T-helper 17 cell (primary cell): Measurements from ENCODE around the gene NELL1. TPM values are rescaled to one million over a fixed set of nuclear protein-coding genes. Genes with fewer than 3 reads are reported as not detected.

ENCODE experiments used
- ATAC-seq: fragments of 150-1000 bp; cut with Tn5 transposase; 2 replicates; pipeline ENCODE4 v1.10.0; 2021; ENCODE audit warnings: mild to moderate bottlenecking, moderate library complexity
- DNase-seq, 3 donors: peaks; one replicate each; pipeline versions ENCODE4 v3.0.0 to v3.0.0-alpha.2; 2020 to 2021
- H3K9me3 ChIP-seq: one replicate; pipeline ENCODE4 v1.7.0; 2013; ENCODE audit warnings: low read length, mild to moderate bottlenecking; ENCODE audit not compliant: control insufficient read depth, poor library complexity, severe bottlenecking
- H3K27ac Mint-ChIP-seq: one replicate; pipeline ENCODE4 v1.8.0; 2022; ENCODE audit warnings: mild to moderate bottlenecking, moderate library complexity, mixed read lengths
- H3K27me3 Mint-ChIP-seq: one replicate; pipeline ENCODE4 v1.8.0; 2022; ENCODE audit warnings: mixed read lengths
- H3K36me3 Mint-ChIP-seq: one replicate; pipeline ENCODE4 v1.8.0; 2022; ENCODE audit warnings: low read depth, mixed read lengths
- H3K4me1 Mint-ChIP-seq: one replicate; pipeline ENCODE4 v1.8.0; 2022; ENCODE audit warnings: mild to moderate bottlenecking, mixed read lengths
- H3K4me3 Mint-ChIP-seq: one replicate; pipeline ENCODE4 v1.8.0; 2022; ENCODE audit warnings: mild to moderate bottlenecking, moderate library complexity, mixed read lengths
- total RNA-seq, 4 donors: library from RNA in 2 of 4; stranded (reverse) in 2 of 4; gene quantifications; one replicate each; pipeline ENCODE4 v1.2.3 and lab custom pipeline; 2022 to 2026

The NELL1 gene
- total RNA-seq, 2 donors from 2014 or later, result not detected

- H3K9me3 ChIP-seq, result no peaks in the 10 kb centered on the region
- Mint-ChIP-seq H3K4me3 (no peak overlapping the region), H3K27me3 (peaks cover 83% of the 10 kb centered on the region), H3K36me3 (peaks cover 6% of the 10 kb centered on the region), H3K4me1 (peaks cover 6% of the 10 kb centered on the region), H3K27ac (no peak overlapping the region)
- no peak for ATAC-seq
- no peak for DNase-seq
Observed at GRCh38 chr11:20671856-20672546, 2.6 kb downstream of the NELL1 start.

- Mint-ChIP-seq H3K36me3 (peaks cover 6% of the 10 kb centered on the region), H3K4me1 (peaks cover 6% of the 10 kb centered on the region), H3K4me3 (no peak overlapping the region), H3K27ac (no peak overlapping the region), H3K27me3 (peaks cover 77% of the 10 kb centered on the region)
- no peaks in the 10 kb centered on the region for H3K9me3 ChIP-seq
- DNase-seq (no peak), ATAC-seq (no peak)
Observed at GRCh38 chr11:20672575-20672974, 3.2 kb downstream of the NELL1 start.

- H3K27me3 Mint-ChIP-seq, result peaks cover 47% of the 10 kb centered on the region
- H3K4me3 Mint-ChIP-seq, result no peak overlapping the region
- H3K36me3 Mint-ChIP-seq, result no peaks in the 10 kb centered on the region
- ATAC-seq, result no peak
- H3K4me1 Mint-ChIP-seq, result no peaks in the 10 kb centered on the region
- DNase-seq, result no peak
- no peaks in the 10 kb centered on the region for H3K9me3 ChIP-seq
- H3K27ac Mint-ChIP-seq, result no peak overlapping the region
Observed at GRCh38 chr11:20676658-20677057, 7.3 kb downstream of the NELL1 start.

- no peak overlapping the region for H3K4me3 Mint-ChIP-seq
- H3K9me3 ChIP-seq, result no peaks in the 10 kb centered on the region
- ATAC-seq, result no peak
- no peak overlapping the region for H3K27ac Mint-ChIP-seq
- no peaks in the 10 kb centered on the region for H3K27me3 Mint-ChIP-seq
- H3K36me3 Mint-ChIP-seq, result no peaks in the 10 kb centered on the region
- no peaks in the 10 kb centered on the region for H3K4me1 Mint-ChIP-seq
- no peak for DNase-seq
Observed at GRCh38 chr11:20688761-20689160, 19.4 kb downstream of the NELL1 start.

- no peak for ATAC-seq
- Mint-ChIP-seq H3K36me3 (no peaks in the 10 kb centered on the region), H3K27me3 (no peaks in the 10 kb centered on the region), H3K4me1 (no peaks in the 10 kb centered on the region), H3K4me3 (no peak overlapping the region), H3K27ac (no peak overlapping the region)
- DNase-seq, result no peak
- no peaks in the 10 kb centered on the region for H3K9me3 ChIP-seq
Observed at GRCh38 chr11:20707876-20708275, 38.5 kb downstream of the NELL1 start.

GRCh38 chr11:20712912-20713311 is 43.5 kb downstream of the NELL1 start:
- no peak for DNase-seq
- no peaks in the 10 kb centered on the region for H3K36me3 Mint-ChIP-seq

GRCh38 chr11:20715464-20715863 is 46.1 kb downstream of the NELL1 start:
- DNase-seq (no peak), ATAC-seq (no peak)
- Mint-ChIP-seq H3K36me3 (no peaks in the 10 kb centered on the region), H3K27me3 (no peaks in the 10 kb centered on the region), H3K4me3 (no peak overlapping the region), H3K4me1 (no peaks in the 10 kb centered on the region), H3K27ac (no peak overlapping the region)
- H3K9me3 ChIP-seq, result no peaks in the 10 kb centered on the region

More at GRCh38 chr11:20712912-20713311, 43.5 kb downstream of the NELL1 start:
- Mint-ChIP-seq H3K27ac (no peak overlapping the region), H3K27me3 (no peaks in the 10 kb centered on the region), H3K4me1 (no peaks in the 10 kb centered on the region), H3K4me3 (no peak overlapping the region)
- H3K9me3 ChIP-seq, result no peaks in the 10 kb centered on the region
- ATAC-seq, result no peak

GRCh38 chr11:20715931-20716330 is 46.5 kb downstream of the NELL1 start:
- no peak overlapping the region for H3K27ac Mint-ChIP-seq
- no peak for ATAC-seq
- H3K4me1 Mint-ChIP-seq, result no peaks in the 10 kb centered on the region
- no peak for DNase-seq
- no peaks in the 10 kb centered on the region for H3K36me3 Mint-ChIP-seq
- no peaks in the 10 kb centered on the region for H3K27me3 Mint-ChIP-seq
- H3K9me3 ChIP-seq, result no peaks in the 10 kb centered on the region
- no peak overlapping the region for H3K4me3 Mint-ChIP-seq

GRCh38 chr11:20719821-20720220 is 50.4 kb downstream of the NELL1 start:
- DNase-seq (no peak), ATAC-seq (no peak)
- no peaks in the 10 kb centered on the region for H3K27me3 Mint-ChIP-seq
- H3K36me3 Mint-ChIP-seq, result no peaks in the 10 kb centered on the region
- no peaks in the 10 kb centered on the region for H3K9me3 ChIP-seq
- no peaks in the 10 kb centered on the region for H3K4me1 Mint-ChIP-seq
- no peak overlapping the region for H3K4me3 Mint-ChIP-seq
- no peak overlapping the region for H3K27ac Mint-ChIP-seq

- H3K27me3 Mint-ChIP-seq, result no peaks in the 10 kb centered on the region
- no peaks in the 10 kb centered on the region for H3K4me1 Mint-ChIP-seq
- H3K4me3 Mint-ChIP-seq, result no peak overlapping the region
- no peaks in the 10 kb centered on the region for H3K9me3 ChIP-seq
- ATAC-seq (no peak), DNase-seq (no peak)
- no peak overlapping the region for H3K27ac Mint-ChIP-seq
- H3K36me3 Mint-ChIP-seq, result no peaks in the 10 kb centered on the region
Observed at GRCh38 chr11:20723366-20723765, 54.0 kb downstream of the NELL1 start.

GRCh38 chr11:20729597-20730105 is 60.3 kb downstream of the NELL1 start:
- no peaks in the 10 kb centered on the region for H3K9me3 ChIP-seq
- Mint-ChIP-seq H3K36me3 (no peaks in the 10 kb centered on the region), H3K4me3 (no peak overlapping the region), H3K27me3 (no peaks in the 10 kb centered on the region), H3K4me1 (no peaks in the 10 kb centered on the region), H3K27ac (no peak overlapping the region)
- no peak for ATAC-seq
- DNase-seq, result no peak

- H3K4me1 Mint-ChIP-seq, result no peaks in the 10 kb centered on the region
- no peak overlapping the region for H3K4me3 Mint-ChIP-seq
- H3K36me3 Mint-ChIP-seq, result no peaks in the 10 kb centered on the region
- no peaks in the 10 kb centered on the region for H3K27me3 Mint-ChIP-seq
- ATAC-seq (no peak), DNase-seq (no peak)
- H3K27ac Mint-ChIP-seq, result no peak overlapping the region
- no peaks in the 10 kb centered on the region for H3K9me3 ChIP-seq
Observed at GRCh38 chr11:20731676-20732215, 62.4 kb downstream of the NELL1 start.

GRCh38 chr11:20739107-20739506 is 69.7 kb downstream of the NELL1 start:
- Mint-ChIP-seq H3K4me3 (no peak overlapping the region), H3K27me3 (no peaks in the 10 kb centered on the region), H3K36me3 (no peaks in the 10 kb centered on the region), H3K4me1 (no peaks in the 10 kb centered on the region), H3K27ac (no peak overlapping the region)
- DNase-seq (no peak), ATAC-seq (no peak)
- no peaks in the 10 kb centered on the region for H3K9me3 ChIP-seq

GRCh38 chr11:20739577-20739976 is 70.2 kb downstream of the NELL1 start:
- no peaks in the 10 kb centered on the region for H3K9me3 ChIP-seq
- Mint-ChIP-seq H3K27me3 (no peaks in the 10 kb centered on the region), H3K27ac (no peak overlapping the region), H3K4me1 (no peaks in the 10 kb centered on the region), H3K36me3 (no peaks in the 10 kb centered on the region), H3K4me3 (no peak overlapping the region)
- no peak for DNase-seq
- ATAC-seq, result no peak
